H1 (cell line): ENCODE measurements around the gene SLC66A2. TPM values are rescaled to one million over a fixed set of nuclear protein-coding genes. Genes with fewer than 3 reads are reported as not detected.

Source experiments
- CTCF ChIA-PET: fragments of 300-600 bp; sonication (Branson Sonifier 250); formaldehyde crosslinking; loops from one replicate; lab custom pipeline; 2021; ENCODE audit not compliant: partially characterized antibody; lab: Charles Lee
- POLR2A ChIA-PET: fragments of 300-600 bp; sonication (Branson Sonifier 250); formaldehyde crosslinking; loops from one replicate; lab custom pipeline; 2021; ENCODE audit warnings: inconsistent platforms; ENCODE audit not compliant: partially characterized antibody; lab: Charles Lee
- DNase-seq, 2 experiments: peaks; one replicate each; pipeline versions ENCODE4 v3.0.0 to v3.0.0-alpha.2; 2010 to 2022; ENCODE audit warnings: low spot score in 2 of 2, low read depth in 1 of 2, mixed read lengths in 1 of 2
- FAIRE-seq: peaks from 2 replicates; lab custom pipeline; 2011; peaks lifted over from hg19 to GRCh38; lab: Jason Lieb, UNC
- H2AFZ ChIP-seq: 2 replicates; pipeline ENCODE4 v1.8.1; 2012; ENCODE audit warnings: low read length, inconsistent platforms
- H2AK5ac ChIP-seq: 2 replicates; pipeline ENCODE4 v1.6.1; 2013; ENCODE audit warnings: low read depth, low read length
- H2BK120ac ChIP-seq: replicated peaks from 2 replicates; pipeline ENCODE3; 2013; ENCODE audit warnings: low read depth, low read length, inconsistent platforms
- H2BK12ac ChIP-seq: 2 replicates; pipeline ENCODE4 v1.6.1; 2013; ENCODE audit warnings: low read depth, low read length
- H2BK15ac ChIP-seq: 2 replicates; pipeline ENCODE4 v1.6.1; 2013; ENCODE audit warnings: low read length
- H2BK20ac ChIP-seq: 2 replicates; pipeline ENCODE4 v1.6.1; 2013; ENCODE audit warnings: low read length
- H2BK5ac ChIP-seq: 2 replicates; pipeline ENCODE4 v1.6.1; 2013; ENCODE audit warnings: low read depth, low read length
- H3K14ac ChIP-seq: 2 replicates; pipeline ENCODE4 v1.6.1; 2013; ENCODE audit warnings: inconsistent platforms; ENCODE audit not compliant: insufficient read length
- H3K18ac ChIP-seq: 2 replicates; pipeline ENCODE4 v1.6.1; 2013; ENCODE audit warnings: low read length; ENCODE audit errors: extremely low read depth
- H3K23ac ChIP-seq: 2 replicates; pipeline ENCODE4 v1.6.1; 2013; ENCODE audit warnings: inconsistent platforms; ENCODE audit not compliant: insufficient read length
- H3K23me2 ChIP-seq: 2 replicates; pipeline ENCODE4 v1.6.1; 2013; ENCODE audit warnings: low read depth, low read length
- H3K27ac ChIP-seq: 2 replicates; pipeline ENCODE4 v1.6.1; 2011; ENCODE audit warnings: low read depth, low read length, inconsistent platforms
- H3K27me3 ChIP-seq, 4 experiments: replicated peaks in 1 of 4; 1 replicate in 1 of 4; 2 replicates in 3 of 4; pipeline versions ENCODE4 v1.6.1 to v1.8.1; 2011 to 2013; ENCODE audit warnings: low read length in 3 of 4, mild to moderate bottlenecking in 3 of 4, inconsistent platforms in 2 of 4, mixed read lengths in 2 of 4, moderate library complexity in 1 of 4; ENCODE audit not compliant: control insufficient read depth in 3 of 4, insufficient read depth in 3 of 4; ENCODE audit errors: extremely low read depth in 1 of 4
- H3K36me3 ChIP-seq, 4 experiments: 2 replicates each; pipeline versions ENCODE4 v1.6.1 to v1.8.1; 2011 to 2013; ENCODE audit warnings: mild to moderate bottlenecking in 4 of 4, low read length in 3 of 4, moderate library complexity in 2 of 4, control low read depth in 1 of 4, inconsistent platforms in 1 of 4; ENCODE audit not compliant: insufficient read depth in 4 of 4, control insufficient read depth in 2 of 4
- H3K4ac ChIP-seq: replicated peaks from 2 replicates; pipeline ENCODE3; 2013; ENCODE audit warnings: low read length, low read depth, mixed read lengths, inconsistent platforms; ENCODE audit not compliant: insufficient read length
- H3K4me1 ChIP-seq, 4 experiments: replicated peaks in 1 of 4; 1 replicate in 1 of 4; 2 replicates in 3 of 4; pipeline versions ENCODE4 v1.6.1 to v1.8.1; 2011 to 2013; ENCODE audit warnings: low read length in 3 of 4, inconsistent platforms in 2 of 4, mixed read lengths in 1 of 4; ENCODE audit not compliant: insufficient read depth in 4 of 4, control insufficient read depth in 3 of 4
- H3K4me2 ChIP-seq, 2 experiments: 2 replicates each; pipeline versions ENCODE4 v1.6.1 to v1.8.1; 2011 to 2013; ENCODE audit warnings: low read depth in 2 of 2, low read length in 2 of 2, control low read depth in 1 of 2, inconsistent platforms in 1 of 2, mild to moderate bottlenecking in 1 of 2; ENCODE audit not compliant: insufficient read depth in 1 of 2
- H3K4me3 ChIP-seq, 4 experiments: fragments of 200-600, 300-600 bp in 1 of 4; sonication (generic), shearing (Covaris generic), sonication (Bioruptor Twin) in 1 of 4; 2 replicates each; pipeline versions ENCODE4 v1.5.1 to v1.8.1; 2011 to 2016; ENCODE audit warnings: low read length in 4 of 4, low read depth in 3 of 4, control low read depth in 2 of 4, inconsistent platforms in 2 of 4, mild to moderate bottlenecking in 2 of 4, mixed read lengths in 1 of 4, moderate library complexity in 1 of 4; ENCODE audit not compliant: insufficient read depth in 2 of 4; ENCODE audit errors: extremely low read depth in 1 of 4
- H3K56ac ChIP-seq: replicated peaks from 2 replicates; pipeline ENCODE3; 2013; ENCODE audit warnings: low read depth, mild to moderate bottlenecking, mixed read lengths, low read length, inconsistent platforms; ENCODE audit not compliant: insufficient read length
- H3K79me1 ChIP-seq: 2 replicates; pipeline ENCODE4 v1.6.1; 2013; ENCODE audit warnings: low read depth, low read length, control low read depth
- H3K79me2 ChIP-seq, 2 experiments: 2 replicates each; pipeline versions ENCODE4 v1.6.1 to v1.8.1; 2012 to 2013; ENCODE audit warnings: low read length in 2 of 2, mild to moderate bottlenecking in 2 of 2, inconsistent platforms in 1 of 2; ENCODE audit not compliant: insufficient read depth in 2 of 2, control insufficient read depth in 1 of 2
- H3K9ac ChIP-seq, 4 experiments: replicated peaks in 1 of 4; 1 replicate in 1 of 4; 2 replicates in 3 of 4; pipeline versions ENCODE4 v1.6.1 to v1.8.1; 2011 to 2013; ENCODE audit warnings: low read depth in 3 of 4, low read length in 3 of 4, control low read depth in 2 of 4, mild to moderate bottlenecking in 2 of 4, moderate library complexity in 2 of 4, inconsistent platforms in 1 of 4; ENCODE audit errors: extremely low read depth in 1 of 4
- H3K9me3 ChIP-seq, 2 experiments: 2 replicates each; pipeline versions ENCODE4 v1.6.1 to v1.8.1; 2012 to 2013; ENCODE audit warnings: mild to moderate bottlenecking in 2 of 2, moderate library complexity in 2 of 2, control low read depth in 1 of 2, inconsistent platforms in 1 of 2, low read depth in 1 of 2, low read length in 1 of 2, mixed read lengths in 1 of 2; ENCODE audit not compliant: insufficient read depth in 2 of 2
- H4K20me1 ChIP-seq, 2 experiments: replicated peaks in 1 of 2; 2 replicates each; pipeline versions ENCODE3 to v1.8.1; 2011 to 2013; ENCODE audit warnings: inconsistent platforms in 2 of 2, low read length in 2 of 2, mild to moderate bottlenecking in 1 of 2; ENCODE audit not compliant: insufficient read depth in 2 of 2, control insufficient read depth in 1 of 2
- H4K5ac ChIP-seq: 2 replicates; pipeline ENCODE4 v1.6.1; 2013; ENCODE audit warnings: low read length, low read depth, mixed read lengths, inconsistent platforms; ENCODE audit not compliant: insufficient read length
- H4K8ac ChIP-seq: 2 replicates; pipeline ENCODE4 v1.8.0; 2013; ENCODE audit warnings: mild to moderate bottlenecking, moderate library complexity, low read length, inconsistent platforms; ENCODE audit not compliant: insufficient read depth; ENCODE audit errors: extremely low read depth
- H4K91ac ChIP-seq: replicated peaks from 2 replicates; pipeline ENCODE3; 2013; ENCODE audit warnings: low read length, mixed read lengths, inconsistent platforms; ENCODE audit not compliant: insufficient read length
- BRCA1 ChIP-seq: IDR thresholded peaks from 2 replicates; pipeline ENCODE4 v1.6.1; 2012; ENCODE audit warnings: low read depth, low read length, improper control_type of control experiment
- CHD1 ChIP-seq: IDR thresholded peaks from 2 replicates; pipeline ENCODE4 v1.6.1; 2012; ENCODE audit warnings: low read depth, low read length, improper control_type of control experiment
- EGR1 ChIP-seq: IDR thresholded peaks from 2 replicates; pipeline ENCODE4 v1.6.1; 2011; ENCODE audit warnings: low read depth, low read length, borderline replicate concordance
- GABPA ChIP-seq: IDR thresholded peaks from 2 replicates; pipeline ENCODE4 v1.6.1; 2011; ENCODE audit warnings: mild to moderate bottlenecking, low read length, moderate library complexity, borderline replicate concordance; ENCODE audit not compliant: insufficient read depth
- JUN ChIP-seq: IDR thresholded peaks from 2 replicates; pipeline ENCODE4 v1.6.1; 2011; ENCODE audit warnings: low read depth, mild to moderate bottlenecking, improper control_type of control experiment, low read length
- SIRT6 ChIP-seq: IDR thresholded peaks from one replicate; pipeline ENCODE4 v1.7.1; 2012; ENCODE audit warnings: low read length, inconsistent platforms
- SRF ChIP-seq: IDR thresholded peaks from 2 replicates; pipeline ENCODE4 v1.6.1; 2011; ENCODE audit warnings: mild to moderate bottlenecking, low read depth, low read length, moderate library complexity
- TEAD4 ChIP-seq: IDR thresholded peaks from 2 replicates; pipeline ENCODE4 v1.6.1; 2012; ENCODE audit warnings: low read depth, low read length, inconsistent platforms, mixed read lengths
- WGBS, 2 experiments: shearing (Covaris generic) in 1 of 2; methylation state at CpG; one replicate each; pipeline versions ENCODE4 v1.1.6 to v1.1.7; 2013 to 2015; ENCODE audit warnings: low lambda C conversion rate in 2 of 2, mixed read lengths in 2 of 2, inconsistent platforms in 1 of 2, low coverage in 1 of 2, missing lambda C conversion rate in 1 of 2; ENCODE audit not compliant: insufficient replicate concordance in 2 of 2, insufficient coverage in 1 of 2, insufficient read length in 1 of 2; ENCODE audit errors: extremely low coverage in 1 of 2, missing lambda C conversion rate in 1 of 2; 5-methylcytosine and 5-hydroxymethylcytosine counted together
- polyA plus RNA-seq, 7 experiments: library from polyadenylated mRNA; depleted of rRNA in 3 of 7; stranded (reverse) in 5 of 7; unstranded in 2 of 7; fragments of >200 nt in 5 of 7; fragments of 200-250 nt in 2 of 7; gene quantifications; 1 replicate in 5 of 7; 2 replicates in 1 of 7; 4 replicates in 1 of 7; pipeline versions ENCODE4 v1.2.1 to v1.2.3, GENCODE V29; 2011 to 2013; ENCODE audit warnings: missing spikeins in 2 of 7, mixed read lengths in 2 of 7
- total RNA-seq: library from RNA; stranded (reverse); fragmentation: NEBNext Ultra II Directional; extraction: Animal tissue kit (Norgen Biotek cat#: 25700); gene quantifications from 2 replicates; pipeline ENCODE4 v1.2.1, GENCODE V29; 2021

Gene SLC66A2
- total and polyA plus RNA-seq, 2 of the 8 experiments (the other 6 are each of a cell fraction or from before 2014, with no cell fraction given) = 15.0 to 18.9 TPM

DNA sequence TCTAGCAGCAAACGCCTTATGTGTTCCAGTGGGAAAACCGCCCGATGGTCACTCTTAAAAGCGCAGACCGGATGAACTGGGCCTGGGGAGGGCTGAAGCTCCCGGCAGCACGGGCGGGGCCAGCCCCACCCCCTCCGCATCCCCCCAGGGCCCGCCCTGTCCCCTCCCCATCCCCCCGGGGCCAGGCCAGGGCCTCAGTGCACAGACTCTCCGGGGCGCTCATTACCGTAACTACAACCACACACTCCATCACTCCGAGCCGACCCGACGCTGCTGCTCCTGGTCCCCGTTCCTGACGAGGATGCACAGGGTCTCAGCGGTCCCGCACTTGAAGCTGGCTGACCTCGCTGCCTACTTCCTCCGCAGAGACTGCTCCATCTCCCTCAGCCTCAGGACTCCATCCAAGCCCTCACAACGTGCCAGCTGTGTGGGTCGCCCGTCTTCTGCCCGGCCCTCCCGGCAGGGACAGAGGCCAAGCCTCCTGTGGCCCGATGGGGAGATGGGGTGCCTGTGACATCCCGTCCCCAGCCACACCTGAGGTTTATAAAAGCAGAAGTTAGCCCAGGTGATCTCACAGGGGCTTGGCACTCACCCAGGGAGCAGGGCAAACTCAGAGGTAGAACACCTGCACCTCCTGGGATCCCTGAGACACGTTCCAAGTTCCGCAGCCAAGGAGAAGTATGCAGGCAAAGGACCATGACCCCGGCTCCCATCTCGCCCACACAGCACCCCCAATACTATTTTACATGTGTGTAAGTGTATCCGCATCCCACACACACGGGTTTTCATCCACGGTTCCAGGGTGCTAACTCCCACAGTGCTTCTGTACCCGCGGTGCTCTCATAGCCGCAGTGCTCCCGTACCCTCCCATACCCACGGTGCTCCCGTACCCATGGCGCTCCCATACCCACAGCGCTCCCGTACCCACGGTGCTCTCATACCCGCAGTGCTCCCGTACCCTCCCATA lies 36.0 kb downstream of the SLC66A2 start:
- FAIRE-seq = no peak
- CTCF ChIA-PET = interaction anchor here (0.6 to 1.2 kb wide), 6 partner anchors 9 to 208 kb away, joined by 3 read pairs; no protein-coding TSS in a partner anchor
- TF ChIP-seq BRCA1 (no peak), EGR1 (no peak), SRF (no peak), JUN (no peak), GABPA (no peak), TEAD4 (no peak), SIRT6 (no peak), CHD1 (no peak)

More for the DNA sequence above, 36.0 kb downstream of the SLC66A2 start:
- Histone ChIP-seq H2BK20ac (no peak overlapping the region), H2BK5ac (0 out of 2 replicates have a peak overlapping the region, but pooled peaks have one; percentile 71), H3K79me1 (0 out of 2 replicates have a peak, but pooled peaks cover 6% of the 10 kb centered on the region), H4K20me1 (peaks cover 2 to 4% of the 10 kb centered on the region in 2 experiments), H2BK12ac (no peak overlapping the region; the same call in 1 of the 2 replicates), H3K9me3 (no peaks in the 10 kb centered on the region), H3K36me3 (no peaks in the 10 kb centered on the region), H3K4me2 (no peak overlapping the region), H2AFZ (no peak overlapping the region), H3K4ac (peak overlapping the region; percentile 85), H2BK15ac (no peak overlapping the region; the same call in 1 of the 2 replicates), H3K27ac (no peak overlapping the region), H3K14ac (no peak overlapping the region), H3K79me2 (no peaks in the 10 kb centered on the region), H4K5ac (no peak overlapping the region), H3K4me3 (no peak overlapping the region), H2BK120ac (no peak overlapping the region), H2AK5ac (no peak overlapping the region), H3K18ac (no peak overlapping the region), H4K91ac (no peak overlapping the region), H3K4me1 (peaks cover 0 to 12% (median 6%) of the 10 kb centered on the region in 4 experiments; a peak in 5 of 7 replicates), H4K8ac (no peak overlapping the region; the same call in 1 of the 2 replicates), H3K9ac (no peak overlapping the region), H3K23me2 (peaks cover 13% of the 10 kb centered on the region; the same call in 1 of the 2 replicates), H3K27me3 (no peaks in the 10 kb centered on the region), H3K23ac (no peak overlapping the region), H3K56ac (no peak overlapping the region)
- WGBS, 2 experiments = 88% methylated on average over 40 of the region's 50 CpGs; no CpG with 5 or more reads in 1 of the 2 experiments
- POLR2A ChIA-PET = interaction anchor here (1.3 kb wide), 1 partner anchor 59 kb away, joined by 3 read pairs; no protein-coding TSS in a partner anchor
- peak in 1 of 2 experiments; percentile 45 for DNase-seq
